Activated T-cell treated with anti-CD3 and anti-CD28 coated beads, Interleukin-2, amount 50 U/mL, for 72 hours (primary cell): ENCODE measurements around the gene AMPD2. TPM values are rescaled to one million over a fixed set of nuclear protein-coding genes. Genes with fewer than 3 reads are reported as not detected.
"Not testable (repeated sequence)": the region's sequence is repeated elsewhere in the genome, so short reads cannot be mapped to it uniquely, and the experiment has no call there.

Source experiments
- ATAC-seq, 2 donors: fragments of 150-1000 bp; cut with Tn5 transposase; replicated peaks in 1 of 2; 2 replicates each; pipeline ENCODE4 v1.10.0; 2021; ENCODE audit warnings: moderate library complexity in 2 of 2, mild to moderate bottlenecking in 1 of 2
- DNase-seq, 2 donors: peaks; one replicate each; pipeline ENCODE4 v3.0.0; 2021 to 2022; ENCODE audit warnings: mixed read lengths in 1 of 2
- H3K27ac Mint-ChIP-seq: one replicate; pipeline ENCODE4 v1.8.0; 2022; ENCODE audit warnings: mild to moderate bottlenecking, moderate library complexity, mixed read lengths
- H3K27me3 Mint-ChIP-seq: one replicate; pipeline ENCODE4 v1.8.0; 2022; ENCODE audit warnings: low read depth, mixed read lengths
- H3K36me3 Mint-ChIP-seq, 2 donors: one replicate each; pipeline ENCODE4 v1.8.0; 2022; ENCODE audit warnings: mixed read lengths in 2 of 2, mild to moderate bottlenecking in 1 of 2; ENCODE audit not compliant: insufficient read depth in 2 of 2
- H3K4me1 Mint-ChIP-seq: one replicate; pipeline ENCODE4 v1.8.0; 2022; ENCODE audit warnings: low read depth, mixed read lengths
- H3K4me3 Mint-ChIP-seq, 2 donors: one replicate each; pipeline ENCODE4 v1.8.0; 2022; ENCODE audit warnings: mild to moderate bottlenecking in 2 of 2, mixed read lengths in 2 of 2, moderate library complexity in 2 of 2
- H3K9me3 Mint-ChIP-seq, 2 donors: one replicate each; pipeline ENCODE4 v1.8.0; 2022; ENCODE audit warnings: mixed read lengths in 2 of 2
- total RNA-seq, 2 donors: library from RNA; stranded (reverse); gene quantifications; one replicate each; pipeline ENCODE4 v1.2.3, GENCODE V29; 2022

AMPD2 gene
- total RNA-seq, 2 donors from 2014 or later: 64.0 to 79.2 TPM

DNA sequence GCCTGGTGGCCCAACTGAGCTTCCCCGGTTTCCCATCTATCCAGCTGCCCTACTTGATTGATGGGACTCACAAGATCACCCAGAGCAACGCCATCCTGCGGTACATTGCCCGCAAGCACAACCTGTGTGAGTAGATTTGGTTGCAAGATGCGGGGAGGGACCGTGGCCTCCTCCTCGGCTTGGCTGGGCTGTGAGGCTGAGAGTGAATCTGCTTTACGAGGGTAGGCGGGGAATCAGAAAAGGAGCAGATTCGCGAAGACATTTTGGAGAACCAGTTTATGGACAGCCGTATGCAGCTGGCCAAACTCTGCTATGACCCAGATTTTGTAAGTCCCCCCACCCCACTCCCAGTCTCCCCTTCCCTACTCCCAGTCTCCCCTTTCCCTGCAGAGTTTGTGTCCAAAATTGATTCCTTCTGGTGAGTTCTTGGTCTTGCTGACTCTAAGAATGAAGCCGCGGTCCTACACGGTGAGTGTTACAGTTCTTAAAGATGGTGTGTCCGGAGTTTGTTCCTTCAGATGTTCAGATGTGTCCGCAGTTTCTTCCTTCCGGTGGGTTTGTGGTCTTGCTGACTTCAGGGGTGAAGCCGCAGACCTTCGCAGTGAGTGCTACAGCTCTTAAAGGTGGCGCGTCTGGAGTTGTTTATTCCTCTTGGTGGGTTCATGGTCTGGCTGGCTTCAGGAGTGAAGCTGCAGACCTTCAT lies 49.8 kb downstream of the AMPD2 start:
- H3K27me3 Mint-ChIP-seq: no peaks in the 10 kb centered on the region
- peak in 1 of 2 donors; percentile 33 for DNase-seq
- peak overlapping the region; percentile 2 for H3K27ac Mint-ChIP-seq
- H3K4me1 Mint-ChIP-seq: peaks cover 20% of the 10 kb centered on the region
- H3K4me3 Mint-ChIP-seq: peak overlapping the region; percentile 64 to 77
- ATAC-seq: no peak
- H3K9me3 Mint-ChIP-seq: no peaks in the 10 kb centered on the region
- H3K36me3 Mint-ChIP-seq: peaks cover 0 to 3% of the 10 kb centered on the region in 2 donors

DNA sequence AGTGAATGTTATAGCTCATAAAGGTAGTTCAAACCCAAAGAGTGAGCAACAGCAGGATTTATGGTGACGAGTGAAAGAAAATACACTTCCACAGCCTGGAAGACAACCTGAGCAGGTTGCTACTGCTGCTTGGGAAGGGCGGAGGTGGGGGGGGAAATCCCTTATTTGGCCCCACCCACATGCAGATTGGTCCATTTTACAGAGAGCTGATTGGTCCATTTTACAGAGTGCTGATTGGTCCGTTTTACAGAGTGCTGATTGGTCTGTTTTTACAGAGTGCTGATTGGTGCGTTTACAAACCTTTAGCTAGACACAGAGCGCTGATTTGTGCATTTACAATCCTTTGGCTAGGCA lies 50.3 kb downstream of the AMPD2 start:
- Mint-ChIP-seq H3K4me3 (peak overlapping the region; percentile 64 to 77), H3K4me1 (peaks cover 20% of the 10 kb centered on the region)
- not testable (repeated sequence) for H3K27me3 Mint-ChIP-seq, H3K9me3 Mint-ChIP-seq, H3K27ac Mint-ChIP-seq, DNase-seq, ATAC-seq, H3K36me3 Mint-ChIP-seq

DNA sequence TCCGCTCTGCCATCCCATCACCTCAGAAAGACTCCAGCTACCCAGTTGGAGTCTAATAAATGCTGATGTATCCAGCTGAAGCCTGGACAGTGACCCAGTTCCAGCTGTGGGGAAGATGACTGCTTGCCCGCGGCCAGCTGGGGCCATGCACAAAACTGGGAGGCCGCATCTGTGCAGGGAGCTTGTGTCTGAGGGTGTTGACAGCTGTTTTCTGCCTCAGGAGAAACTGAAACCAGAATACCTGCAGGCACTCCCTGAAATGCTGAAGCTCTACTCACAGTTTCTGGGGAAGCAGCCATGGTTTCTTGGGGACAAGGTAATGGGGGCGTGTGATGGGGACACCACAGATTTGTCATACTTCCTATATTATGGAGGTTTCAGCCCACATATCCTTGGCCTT lies 51.4 kb downstream of the AMPD2 start:
- DNase-seq (no peak), ATAC-seq (no peak)
- Mint-ChIP-seq H3K27ac (no peak overlapping the region), H3K4me1 (peaks cover 20% of the 10 kb centered on the region), H3K9me3 (no peaks in the 10 kb centered on the region), H3K4me3 (no peak overlapping the region), H3K36me3 (peaks cover 0 to 3% of the 10 kb centered on the region in 2 donors), H3K27me3 (no peaks in the 10 kb centered on the region)

DNA sequence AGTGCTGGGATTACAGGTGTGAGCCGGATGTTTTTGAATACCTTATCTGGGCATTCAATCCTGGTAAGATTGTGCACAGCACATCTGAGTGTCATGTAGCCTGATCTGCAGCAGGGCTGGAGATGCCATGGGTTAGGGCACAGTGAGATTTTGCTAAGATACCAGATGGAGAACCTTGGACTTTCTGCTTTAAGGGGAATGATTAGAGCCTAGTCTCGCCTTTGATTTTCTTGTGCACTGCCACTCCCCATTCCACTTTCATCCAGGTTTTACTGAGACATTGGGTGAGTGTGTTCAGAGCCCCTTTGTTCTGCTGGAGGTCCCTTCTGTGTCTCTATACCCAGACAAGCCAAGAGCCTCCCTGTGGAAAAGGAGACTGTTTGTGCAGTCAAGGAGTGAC lies 54.2 kb downstream of the AMPD2 start:
- not testable (repeated sequence) for ATAC-seq, H3K4me3 Mint-ChIP-seq

DNA sequence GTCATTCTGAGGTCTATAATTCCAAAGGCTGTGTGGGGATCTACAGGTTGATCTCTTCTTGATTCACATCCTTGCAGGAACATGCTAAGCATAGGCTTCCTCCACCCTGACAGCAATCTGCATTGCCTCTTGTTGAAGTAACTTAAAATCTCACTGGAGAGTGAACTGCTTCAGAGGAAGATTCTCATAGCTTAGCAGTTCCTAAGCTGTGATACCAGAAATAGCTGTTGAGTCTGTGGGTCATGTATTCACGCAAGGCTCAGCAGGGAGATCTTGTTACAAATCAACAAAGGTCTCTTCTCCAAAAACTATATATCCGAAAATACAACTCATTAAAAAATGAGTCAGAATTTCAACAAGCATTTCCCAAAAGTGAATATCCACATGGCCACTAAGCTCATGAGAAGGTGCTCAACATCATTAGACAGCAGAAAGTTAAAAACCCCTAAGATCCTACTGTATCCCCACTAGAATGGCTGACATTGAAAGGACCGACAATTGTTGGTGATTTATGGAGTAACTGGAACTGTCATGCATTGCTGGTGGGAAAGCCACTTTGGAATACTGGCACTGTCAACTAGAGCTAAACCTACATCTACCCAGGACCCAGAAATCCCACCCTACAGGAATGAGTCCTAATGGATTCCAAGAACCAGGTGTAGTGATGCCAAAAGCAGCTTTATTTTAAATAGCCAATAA lies 57.2 kb downstream of the AMPD2 start:
- H3K27ac Mint-ChIP-seq, H3K4me3 Mint-ChIP-seq, H3K4me1 Mint-ChIP-seq, H3K9me3 Mint-ChIP-seq, H3K36me3 Mint-ChIP-seq, DNase-seq, ATAC-seq, H3K27me3 Mint-ChIP-seq: not testable (repeated sequence)

More for the DNA sequence above, 54.2 kb downstream of the AMPD2 start:
- not testable (repeated sequence) for H3K27me3 Mint-ChIP-seq, H3K36me3 Mint-ChIP-seq, H3K9me3 Mint-ChIP-seq, H3K4me1 Mint-ChIP-seq, DNase-seq, H3K27ac Mint-ChIP-seq

DNA sequence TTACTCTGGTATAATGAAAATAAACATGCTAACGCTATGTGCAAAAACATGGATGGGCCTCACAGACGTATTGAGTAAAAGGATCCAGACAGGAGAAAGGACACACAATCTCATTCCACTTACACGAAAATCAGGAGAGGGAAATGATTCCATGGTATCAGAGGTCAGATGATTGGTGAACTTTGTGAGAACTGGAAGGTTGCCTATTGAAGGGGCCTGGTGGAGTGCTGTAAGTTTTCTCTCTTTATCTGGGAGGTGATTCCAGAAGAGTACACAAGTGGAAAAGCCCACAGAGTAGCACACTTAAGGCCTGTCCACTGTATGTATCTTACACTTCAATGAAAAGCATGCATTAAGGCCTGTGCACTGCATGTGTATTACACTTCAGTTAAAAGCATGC lies 57.8 kb downstream of the AMPD2 start:
- Mint-ChIP-seq H3K4me3 (no peak overlapping the region), H3K4me1 (no peaks in the 10 kb centered on the region), H3K36me3 (no peaks in the 10 kb centered on the region), H3K27ac (no peak overlapping the region), H3K27me3 (no peaks in the 10 kb centered on the region), H3K9me3 (no peaks in the 10 kb centered on the region)
- no peak for DNase-seq
- ATAC-seq: no peak

DNA sequence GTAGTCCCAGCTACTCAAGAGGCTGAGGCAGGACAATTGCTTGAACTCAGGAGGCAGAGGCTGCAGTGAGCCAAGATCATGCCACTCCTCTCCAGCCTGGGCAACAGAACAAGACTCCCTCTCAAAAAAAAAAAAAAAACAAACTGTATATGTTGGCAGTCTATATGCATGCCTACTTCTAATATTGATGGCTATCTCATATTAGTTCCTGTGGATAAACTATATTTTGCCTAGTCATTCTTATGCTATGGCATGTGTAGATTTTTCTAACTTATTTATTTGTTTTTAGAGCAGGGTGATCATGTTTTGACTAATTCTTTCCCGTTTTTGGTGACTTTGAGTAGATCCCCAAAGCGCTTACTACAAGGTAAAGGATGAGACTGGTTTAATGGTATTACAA lies 59.0 kb downstream of the AMPD2 start:
- not testable (repeated sequence) for ATAC-seq

More for the DNA sequence above, 59.0 kb downstream of the AMPD2 start:
- not testable (repeated sequence) for H3K36me3 Mint-ChIP-seq, H3K9me3 Mint-ChIP-seq, H3K4me1 Mint-ChIP-seq, DNase-seq, H3K27me3 Mint-ChIP-seq, H3K27ac Mint-ChIP-seq, H3K4me3 Mint-ChIP-seq

Other genes starting within 250 kb of the AMPD2 start
- gene SORT1, start 221.9 kb upstream of the AMPD2 start, total RNA-seq: 1 to 10 TPM; 1.4 to 4.8 TPM
- gene PSMA5, start 193.4 kb upstream of the AMPD2 start, total RNA-seq: 100 to 1,000 TPM; 169 to 179 TPM
- gene SYPL2, start 153.3 kb upstream of the AMPD2 start, total RNA-seq: under 1 TPM; 0.10 to 0.37 TPM
- 10 to 100 TPM; 11.9 to 13.3 TPM for gene ATXN7L2, start 135.9 kb upstream of the AMPD2 start, total RNA-seq
- gene CYB561D1, start 125.7 kb upstream of the AMPD2 start, total RNA-seq: 10 to 100 TPM; 15.8 to 16.5 TPM
- gene AMIGO1, start 110.1 kb upstream of the AMPD2 start, total RNA-seq: 1 to 10 TPM; 2.1 to 2.6 TPM
- gene GPR61, start 80.0 kb upstream of the AMPD2 start, total RNA-seq: not detected
- gene GNAI3, start 71.2 kb upstream of the AMPD2 start, total RNA-seq: 10 to 100 TPM in 1 of 2 donors, 1 to 10 TPM in 1; 8.9 to 10.1 TPM
- gene GNAT2, start 221 bp upstream of the AMPD2 start, total RNA-seq: under 1 TPM; 0.17 to 0.23 TPM
- gene GSTM4, start 36.3 kb downstream of the AMPD2 start, total RNA-seq: 10 to 100 TPM; 23.5 to 31.1 TPM
- 10 to 100 TPM; 40.2 to 41.9 TPM for gene GSTM2, start 48.2 kb downstream of the AMPD2 start, total RNA-seq
- gene GSTM1, start 68.0 kb downstream of the AMPD2 start, total RNA-seq: 10 to 100 TPM; 37.2 to 60.6 TPM
- gene GSTM5, start 92.4 kb downstream of the AMPD2 start, total RNA-seq: 1 to 10 TPM in 1 of 2 donors, under 1 TPM in 1; 0.81 to 1.0 TPM
- gene GSTM3, start 121.2 kb downstream of the AMPD2 start, total RNA-seq: 10 to 100 TPM in 1 of 2 donors, 1 to 10 TPM in 1; 8.1 to 13.3 TPM
- gene EPS8L3, start 144.1 kb downstream of the AMPD2 start, total RNA-seq: not detected